Measurements from ENCODE around the gene CELSR1. TPM values are rescaled to one million over a fixed set of nuclear protein-coding genes. Genes with fewer than 3 reads are reported as not detected.

The CELSR1 gene
- total RNA-seq, 1 donor from 2014 or later, result 0.39 TPM

DNA sequence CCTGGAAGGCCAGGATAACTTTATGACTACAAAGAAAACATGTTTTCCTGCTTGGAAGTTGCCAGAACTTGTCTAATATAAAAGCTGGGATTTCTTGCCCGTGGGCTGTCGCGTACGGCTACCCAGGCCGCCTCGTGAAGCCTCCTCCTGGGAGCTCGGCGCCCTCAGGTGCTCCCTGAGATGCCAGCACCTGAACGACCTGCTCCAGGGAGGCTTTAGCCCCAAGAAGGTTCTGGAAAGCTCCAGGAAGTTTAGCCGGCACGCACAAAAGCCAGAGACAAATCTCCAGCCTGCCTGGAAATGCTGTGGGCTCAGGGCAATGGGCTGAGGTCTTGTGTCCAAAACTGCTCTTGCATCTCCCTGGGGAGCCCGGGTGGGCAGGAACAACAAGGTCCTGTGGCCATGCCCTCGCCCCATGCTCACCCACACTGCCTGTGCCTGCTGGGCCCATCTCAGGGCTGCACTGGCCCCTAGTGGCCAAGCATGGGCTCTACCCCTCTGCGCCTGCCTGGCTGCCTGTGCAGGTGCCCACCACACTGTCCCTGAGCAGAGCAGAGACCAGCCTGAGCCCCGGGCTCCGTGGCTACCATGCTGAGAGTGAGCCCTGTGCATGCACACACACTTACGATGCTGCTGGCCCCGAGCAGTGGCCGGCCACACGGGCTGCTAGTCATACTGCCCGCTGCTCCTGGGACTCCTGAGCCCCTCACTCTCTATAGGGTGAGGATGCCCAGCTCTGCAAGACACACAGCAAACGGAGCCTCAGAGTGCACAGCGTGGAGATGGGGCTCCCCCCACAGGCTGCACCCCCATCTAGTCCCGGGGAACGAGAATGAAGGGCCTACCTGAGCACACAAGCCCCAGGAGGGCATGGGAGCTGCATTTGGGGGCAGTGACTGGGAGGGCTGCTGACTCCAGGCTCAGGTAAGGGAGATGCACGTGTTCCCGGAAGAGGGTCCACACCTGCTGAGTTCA, 4.9 kb upstream of the CELSR1 start:
- Mint-ChIP-seq H3K27me3 (ENCODE audit: insufficient read depth) (peaks cover 42% of the 10 kb centered on the region), H3K36me3 (ENCODE audit: low read depth) (no peaks in the 10 kb centered on the region), H3K4me1 (ENCODE audit: low read depth) (peaks cover 18% of the 10 kb centered on the region), H3K4me3 (no peak overlapping the region), H3K27ac (no peak overlapping the region), H3K9me3 (no peaks in the 10 kb centered on the region)
- intact Hi-C loops (cut with micrococcal nuclease), result loop anchor here (1.0 to 5.0 kb wide), 2 partner anchors 175 to 420 kb away; no protein-coding TSS in a partner anchor
- DNase-seq (ENCODE audit: low spot score), result peak; percentile 54

DNA sequence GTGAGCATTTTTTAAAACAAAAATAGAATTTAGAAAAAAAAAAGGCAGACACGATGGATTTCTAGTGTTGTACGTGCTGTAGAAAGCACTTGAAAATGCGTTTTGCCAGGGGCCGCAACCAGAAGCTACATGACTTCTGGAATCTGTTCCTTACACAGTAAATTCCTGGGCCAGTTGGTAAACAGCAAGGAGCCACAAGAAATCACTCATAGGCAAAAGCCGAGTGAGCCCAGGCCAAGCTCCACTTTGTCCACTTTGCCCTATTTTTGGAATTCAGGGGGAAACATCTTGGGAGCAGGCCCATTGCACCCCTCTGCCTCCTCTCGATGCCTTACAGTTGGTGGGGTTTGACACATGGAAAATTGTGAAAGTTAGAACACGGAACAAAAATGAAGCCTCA, 4.1 kb upstream of the CELSR1 start:
- H3K27me3 Mint-ChIP-seq (ENCODE audit: insufficient read depth), result peaks cover 42% of the 10 kb centered on the region
- H3K4me1 Mint-ChIP-seq (ENCODE audit: low read depth), result peaks cover 18% of the 10 kb centered on the region
- no peak overlapping the region for H3K4me3 Mint-ChIP-seq
- H3K9me3 Mint-ChIP-seq, result no peaks in the 10 kb centered on the region
- intact Hi-C loops (cut with micrococcal nuclease), result loop anchor here (5.0 kb wide), 1 partner anchor 419 kb away; no protein-coding TSS in a partner anchor
- no peak for DNase-seq (ENCODE audit: low spot score)
- H3K36me3 Mint-ChIP-seq (ENCODE audit: low read depth), result no peaks in the 10 kb centered on the region
- no peak overlapping the region for H3K27ac Mint-ChIP-seq

DNA sequence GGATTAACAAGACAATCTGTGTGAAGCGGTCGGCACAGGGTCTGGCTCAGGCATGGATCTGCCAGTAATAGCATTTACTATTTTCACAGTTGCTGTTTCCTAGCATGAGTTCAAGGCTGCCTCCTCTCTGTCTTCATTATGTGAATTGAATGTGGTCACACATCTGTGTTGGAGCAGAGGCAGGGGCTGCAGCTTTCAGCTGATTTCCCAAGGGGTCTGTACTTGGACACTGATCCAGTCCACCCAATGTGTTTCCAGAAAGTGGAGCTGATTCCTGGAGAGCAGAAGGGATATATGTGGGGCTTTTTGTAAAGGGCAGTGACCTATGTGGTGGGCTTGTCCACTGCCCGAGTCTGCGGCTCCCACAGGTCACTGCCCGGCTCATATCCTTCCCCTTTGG, 3.5 kb upstream of the CELSR1 start:
- no peaks in the 10 kb centered on the region for H3K36me3 Mint-ChIP-seq (ENCODE audit: low read depth)
- intact Hi-C loops (cut with micrococcal nuclease), result loop anchor here (5.0 kb wide), 1 partner anchor 419 kb away; no protein-coding TSS in a partner anchor
- no peak for DNase-seq (ENCODE audit: low spot score)
- peaks cover 38% of the 10 kb centered on the region for H3K27me3 Mint-ChIP-seq (ENCODE audit: insufficient read depth)
- H3K4me1 Mint-ChIP-seq (ENCODE audit: low read depth), result peaks cover 15% of the 10 kb centered on the region
- H3K9me3 Mint-ChIP-seq, result no peaks in the 10 kb centered on the region
- no peak overlapping the region for H3K27ac Mint-ChIP-seq
- no peak overlapping the region for H3K4me3 Mint-ChIP-seq

DNA sequence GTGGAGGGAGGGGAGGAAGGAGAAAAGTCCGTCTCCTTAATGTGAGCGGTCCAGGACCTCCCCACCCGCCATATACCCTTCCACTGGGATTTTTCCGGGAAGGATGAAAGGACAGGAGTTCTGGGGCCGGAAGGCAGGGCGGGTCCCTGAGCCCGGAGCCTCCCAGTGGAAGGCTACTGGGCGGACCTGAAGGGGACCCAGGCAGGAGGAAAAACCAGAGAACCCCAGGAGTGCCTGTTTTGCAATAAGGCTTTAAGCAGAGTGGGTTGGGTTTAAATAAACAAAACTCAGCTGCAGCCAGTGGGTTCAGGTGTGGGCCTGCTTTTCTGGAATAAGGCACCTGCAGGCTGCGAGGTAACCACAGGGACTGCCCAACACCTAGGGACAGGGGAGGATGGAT, 1.7 kb upstream of the CELSR1 start:
- Mint-ChIP-seq H3K4me1 (ENCODE audit: low read depth) (peaks cover 5% of the 10 kb centered on the region), H3K36me3 (ENCODE audit: low read depth) (no peaks in the 10 kb centered on the region), H3K27me3 (ENCODE audit: insufficient read depth) (peaks cover 37% of the 10 kb centered on the region), H3K9me3 (no peaks in the 10 kb centered on the region), H3K4me3 (no peak overlapping the region), H3K27ac (no peak overlapping the region)
- intact Hi-C loops (cut with micrococcal nuclease), result no loop called here
- DNase-seq (ENCODE audit: low spot score), result no peak

GRCh38 chr22:46538814-46539160, 1.4 kb upstream of the CELSR1 start:
- peaks cover 37% of the 10 kb centered on the region for H3K27me3 Mint-ChIP-seq (ENCODE audit: insufficient read depth)
- intact Hi-C loops (cut with micrococcal nuclease), result no loop called here
- H3K4me1 Mint-ChIP-seq (ENCODE audit: low read depth), result peaks cover 5% of the 10 kb centered on the region
- H3K4me3 Mint-ChIP-seq, result peak overlapping the region; percentile 58
- H3K9me3 Mint-ChIP-seq, result no peaks in the 10 kb centered on the region
- DNase-seq (ENCODE audit: low spot score), result no peak
- H3K36me3 Mint-ChIP-seq (ENCODE audit: low read depth), result no peaks in the 10 kb centered on the region
- no peak overlapping the region for H3K27ac Mint-ChIP-seq

GRCh38 chr22:46537946-46538813, 760 bp upstream of the CELSR1 start:
- H3K36me3 Mint-ChIP-seq (ENCODE audit: low read depth), result no peaks in the 10 kb centered on the region
- no peak for DNase-seq (ENCODE audit: low spot score)
- H3K4me3 Mint-ChIP-seq, result peak overlapping the region; percentile 58
- intact Hi-C loops (cut with micrococcal nuclease), result no loop called here
- no peak overlapping the region for H3K27ac Mint-ChIP-seq
- peaks cover 37% of the 10 kb centered on the region for H3K27me3 Mint-ChIP-seq (ENCODE audit: insufficient read depth)
- H3K4me1 Mint-ChIP-seq (ENCODE audit: low read depth), result peaks cover 5% of the 10 kb centered on the region
- no peaks in the 10 kb centered on the region for H3K9me3 Mint-ChIP-seq

GRCh38 chr22:46536537-46537224, 739 bp downstream of the CELSR1 start:
- Mint-ChIP-seq H3K27ac (no peak overlapping the region), H3K27me3 (ENCODE audit: insufficient read depth) (peaks cover 33% of the 10 kb centered on the region), H3K4me3 (no peak overlapping the region), H3K36me3 (ENCODE audit: low read depth) (no peaks in the 10 kb centered on the region), H3K4me1 (ENCODE audit: low read depth) (peaks cover 5% of the 10 kb centered on the region), H3K9me3 (no peaks in the 10 kb centered on the region)
- DNase-seq (ENCODE audit: low spot score), result no peak
- intact Hi-C loops (cut with micrococcal nuclease), result no loop called here

GRCh38 chr22:46535876-46536536, 1.4 kb downstream of the CELSR1 start:
- intact Hi-C loops (cut with micrococcal nuclease), result no loop called here
- H3K9me3 Mint-ChIP-seq, result no peaks in the 10 kb centered on the region
- H3K4me1 Mint-ChIP-seq (ENCODE audit: low read depth), result peaks cover 5% of the 10 kb centered on the region
- H3K27ac Mint-ChIP-seq, result no peak overlapping the region
- no peak for DNase-seq (ENCODE audit: low spot score)
- peaks cover 31% of the 10 kb centered on the region for H3K27me3 Mint-ChIP-seq (ENCODE audit: insufficient read depth)
- no peaks in the 10 kb centered on the region for H3K36me3 Mint-ChIP-seq (ENCODE audit: low read depth)
- no peak overlapping the region for H3K4me3 Mint-ChIP-seq

DNA sequence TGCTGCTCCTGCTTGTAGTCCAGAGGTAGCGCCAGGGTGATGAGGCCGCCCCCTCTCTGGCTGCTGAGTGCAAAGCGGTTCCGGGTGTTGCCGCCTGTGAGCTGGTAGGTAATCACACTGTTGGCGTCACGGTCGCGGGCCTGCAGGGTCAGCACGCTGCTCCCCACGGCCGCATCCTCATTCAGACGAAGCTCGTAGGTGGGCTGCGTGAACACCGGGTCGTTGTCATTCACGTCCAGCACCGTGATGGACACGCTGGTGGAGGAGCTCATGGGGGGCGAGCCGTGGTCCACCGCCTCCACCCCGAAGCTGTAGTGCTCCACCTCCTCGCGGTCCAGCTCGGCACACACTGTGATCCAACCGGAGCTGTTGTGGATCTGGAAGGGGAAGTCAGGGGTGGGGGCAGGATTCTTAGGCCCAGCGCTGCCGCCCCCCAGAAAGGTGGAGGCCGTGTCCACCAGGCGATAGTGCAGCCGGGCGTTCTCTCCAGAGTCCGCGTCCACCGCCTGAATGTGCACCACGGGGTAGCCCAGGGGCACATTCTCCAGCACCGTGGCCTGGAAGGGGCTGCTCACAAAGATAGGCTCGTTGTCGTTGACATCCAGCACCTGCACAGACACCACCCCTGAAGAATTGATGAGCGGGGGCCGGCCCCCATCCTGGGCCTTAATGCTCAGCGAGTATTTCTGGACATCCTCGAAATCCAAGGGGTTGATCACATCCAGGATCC, 2.4 kb downstream of the CELSR1 start:
- no peaks in the 10 kb centered on the region for H3K36me3 Mint-ChIP-seq (ENCODE audit: low read depth)
- intact Hi-C loops (cut with micrococcal nuclease), result no loop called here
- no peaks in the 10 kb centered on the region for H3K9me3 Mint-ChIP-seq
- H3K27me3 Mint-ChIP-seq (ENCODE audit: insufficient read depth), result peaks cover 23% of the 10 kb centered on the region
- no peak overlapping the region for H3K4me3 Mint-ChIP-seq
- H3K27ac Mint-ChIP-seq, result no peak overlapping the region
- H3K4me1 Mint-ChIP-seq (ENCODE audit: low read depth), result peaks cover 5% of the 10 kb centered on the region
- no peak for DNase-seq (ENCODE audit: low spot score)

- Mint-ChIP-seq H3K36me3 (ENCODE audit: low read depth) (no peaks in the 10 kb centered on the region), H3K4me3 (no peak overlapping the region)
Observed at GRCh38 chr22:46534177-46534776, 3.1 kb downstream of the CELSR1 start.

GRCh38 chr22:46533070-46533833, 4.2 kb downstream of the CELSR1 start:
- intact Hi-C loops (cut with micrococcal nuclease), result no loop called here
- no peak for DNase-seq (ENCODE audit: low spot score)
- H3K9me3 Mint-ChIP-seq, result no peaks in the 10 kb centered on the region
- H3K4me3 Mint-ChIP-seq, result no peak overlapping the region
- no peak overlapping the region for H3K27ac Mint-ChIP-seq
- H3K4me1 Mint-ChIP-seq (ENCODE audit: low read depth), result no peaks in the 10 kb centered on the region
- peaks cover 11% of the 10 kb centered on the region for H3K27me3 Mint-ChIP-seq (ENCODE audit: insufficient read depth)
- no peaks in the 10 kb centered on the region for H3K36me3 Mint-ChIP-seq (ENCODE audit: low read depth)

More at GRCh38 chr22:46534177-46534776, 3.1 kb downstream of the CELSR1 start:
- Mint-ChIP-seq H3K4me1 (ENCODE audit: low read depth) (peaks cover 5% of the 10 kb centered on the region), H3K27me3 (ENCODE audit: insufficient read depth) (peaks cover 17% of the 10 kb centered on the region), H3K27ac (no peak overlapping the region), H3K9me3 (no peaks in the 10 kb centered on the region)
- DNase-seq (ENCODE audit: low spot score), result no peak
- intact Hi-C loops (cut with micrococcal nuclease), result no loop called here

Data from activated T-helper 1 cell treated with anti-CD3 and anti-CD28 coated beads, Interleukin-12 subunit alpha, Interleukin-12 subunit beta, Interleukin-2, Interleukin-4 antibody, amounts not matched to agents 30 ng/mL and 10 ng/mL and 1 ng/mL, durations not matched to agents 14 hours and 24 hours and 36 hours (primary cell).